Measurements from ENCODE around the gene CTSK.
"Not testable (repeated sequence)": the region's sequence is repeated elsewhere in the genome, so short reads cannot be mapped to it uniquely, and the experiment has no call there.

- not testable (repeated sequence) for TF ChIP-seq EZH2 (IDR thresholded peaks at IDR 0.05); POLR2AphosphoS5 (IDR thresholded peaks at IDR 0.05; ENCODE audit: borderline replicate concordance, low read depth, low read length)
These were observed 25.9 kb upstream of the CTSK start for GRCh38 chr1:150833961-150834360.
